Transverse colon (tissue), 3 donors: ENCODE results near the gene MIER2.

ENCODE experiments used
- CTCF ChIP-seq, 5 experiments: fragments of 200-600 bp in 3 of 5; fragments of 450-650 bp in 2 of 5; sonication (generic) in 3 of 5; IDR thresholded peaks; 1 replicate in 2 of 5; 2 replicates in 3 of 5; pipeline ENCODE4 v1.5.1; 2016 to 2017; ENCODE audit warnings: antibody characterized with exemption in 5 of 5, inconsistent platforms in 3 of 5, mild to moderate bottlenecking in 2 of 5, moderate library complexity in 1 of 5
- POLR2A ChIP-seq: fragments of 450-650 bp; IDR thresholded peaks from one replicate; pipeline ENCODE4 v1.6.1; 2016; ENCODE audit warnings: antibody characterized with exemption, mild to moderate bottlenecking, moderate library complexity

- TF ChIP-seq CTCF (IDR thresholded peaks at IDR 0.05) (no peak), POLR2A (no peak)
Observed at GRCh38 chr19:391207-391557, 46.6 kb upstream of the MIER2 start.
